GM18502 (cell line): ENCODE results near the gene PPM1D.
"Not testable (repeated sequence)": the region's sequence is repeated elsewhere in the genome, so short reads cannot be mapped to it uniquely, and the experiment has no call there.

Experiments
- ATAC-seq: cut with Tn5 transposase; IDR thresholded peaks from one replicate; pipeline ENCODE4 v1.9.1; 2021; ENCODE audit warnings: mild to moderate bottlenecking; ENCODE audit not compliant: unreplicated experiment, poor library complexity

Gene PPM1D

DNA sequence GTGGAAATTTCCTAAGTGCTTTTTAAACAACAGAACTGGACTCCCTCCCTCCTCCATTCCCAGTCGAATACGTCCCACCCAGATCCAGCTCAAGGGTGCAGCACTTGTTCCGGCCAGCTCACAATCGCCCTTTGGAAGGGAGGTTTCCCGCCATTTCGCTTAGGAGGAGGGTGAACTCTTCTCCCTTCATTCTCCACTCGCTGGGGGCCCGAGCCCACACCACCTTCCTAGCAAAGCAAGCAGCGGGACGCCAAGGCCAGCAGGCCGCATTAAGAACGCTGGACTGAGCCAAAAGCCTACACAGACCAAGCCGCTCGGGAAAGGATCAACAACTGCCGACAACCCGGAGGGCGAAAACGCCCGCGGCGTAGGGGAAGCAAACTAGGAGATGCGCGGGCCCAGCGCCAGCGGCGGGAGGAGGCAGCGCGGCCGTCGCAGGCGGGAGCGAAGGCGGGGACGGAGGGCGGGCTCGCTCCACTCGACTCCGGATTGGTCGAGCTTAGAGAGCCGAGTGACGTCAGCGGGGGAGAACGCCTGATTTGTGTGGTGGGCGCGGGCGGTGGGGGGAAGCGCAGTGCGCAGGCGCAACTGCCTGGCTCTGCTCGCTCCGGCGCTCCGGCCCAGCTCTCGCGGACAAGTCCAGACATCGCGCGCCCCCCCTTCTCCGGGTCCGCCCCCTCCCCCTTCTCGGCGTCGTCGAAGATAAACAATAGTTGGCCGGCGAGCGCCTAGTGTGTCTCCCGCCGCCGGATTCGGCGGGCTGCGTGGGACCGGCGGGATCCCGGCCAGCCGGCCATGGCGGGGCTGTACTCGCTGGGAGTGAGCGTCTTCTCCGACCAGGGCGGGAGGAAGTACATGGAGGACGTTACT, at the start of gene PPM1D:
Gene PPM1D (plus strand): TSS at position 574 of the 870 bp plus-strand sequence. CDS start 222 bp downstream, at position 796.
- ATAC-seq, result peak; percentile 93

DNA sequence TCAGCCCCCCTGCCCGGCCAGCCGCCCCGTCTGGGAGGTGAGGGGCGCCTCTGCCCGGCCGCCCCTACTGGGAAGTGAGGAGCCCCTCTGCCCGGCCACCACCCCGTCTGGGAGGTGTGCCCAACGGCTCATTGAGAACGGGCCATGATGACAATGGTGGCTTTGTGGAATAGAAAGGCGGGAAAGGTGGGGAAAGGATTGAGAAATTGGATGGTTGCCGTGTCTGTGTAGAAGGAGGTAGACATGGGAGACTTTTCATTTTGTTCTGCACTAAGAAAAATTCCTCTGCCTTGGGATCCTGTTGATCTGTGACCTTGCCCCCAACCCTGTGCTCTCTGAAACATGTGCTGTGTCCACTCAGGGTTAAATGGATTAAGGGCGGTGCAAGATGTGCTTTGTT, 47.7 kb upstream of the PPM1D start:
- ATAC-seq, result not testable (repeated sequence)

DNA sequence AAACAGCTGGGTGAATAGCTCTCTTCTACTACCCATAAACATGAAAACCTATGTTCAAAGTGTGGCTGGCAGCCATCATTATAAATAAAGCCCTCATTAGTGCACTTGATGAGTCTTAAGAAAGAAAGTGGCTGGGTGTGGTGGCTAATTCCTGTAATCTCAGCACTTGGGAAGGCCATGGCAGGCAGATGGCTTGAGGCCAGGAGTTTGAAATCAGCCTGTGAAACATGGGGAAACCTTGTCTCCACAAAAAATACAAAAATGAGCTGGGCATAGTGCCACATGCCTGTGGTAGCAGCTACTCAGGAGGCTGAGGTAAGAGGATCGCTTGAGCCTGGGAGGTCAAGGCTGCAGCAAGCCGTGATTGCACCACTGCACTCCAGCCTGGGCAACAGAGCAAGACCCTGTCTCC, 45.6 kb upstream of the PPM1D start:
- no peak for ATAC-seq

DNA sequence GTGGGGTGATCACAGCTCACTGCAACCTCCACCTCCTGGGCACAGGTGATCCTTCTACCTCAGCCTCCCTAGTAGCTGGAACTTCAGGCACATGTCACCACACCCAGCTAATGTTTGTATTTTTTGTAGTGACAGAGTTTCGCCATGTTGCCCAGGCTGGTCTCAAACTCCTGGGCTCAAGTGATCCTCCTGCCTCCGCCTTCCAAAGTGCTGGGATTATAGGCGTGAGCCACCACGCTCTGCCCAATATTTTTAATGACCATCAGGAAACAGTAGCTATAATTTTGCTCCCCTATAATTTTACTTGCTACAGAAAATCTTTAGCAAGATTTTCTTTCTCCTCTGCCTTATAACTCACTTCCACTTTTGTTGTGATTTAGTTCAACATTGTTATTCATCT, 44.2 kb upstream of the PPM1D start:
- ATAC-seq, result no peak

DNA sequence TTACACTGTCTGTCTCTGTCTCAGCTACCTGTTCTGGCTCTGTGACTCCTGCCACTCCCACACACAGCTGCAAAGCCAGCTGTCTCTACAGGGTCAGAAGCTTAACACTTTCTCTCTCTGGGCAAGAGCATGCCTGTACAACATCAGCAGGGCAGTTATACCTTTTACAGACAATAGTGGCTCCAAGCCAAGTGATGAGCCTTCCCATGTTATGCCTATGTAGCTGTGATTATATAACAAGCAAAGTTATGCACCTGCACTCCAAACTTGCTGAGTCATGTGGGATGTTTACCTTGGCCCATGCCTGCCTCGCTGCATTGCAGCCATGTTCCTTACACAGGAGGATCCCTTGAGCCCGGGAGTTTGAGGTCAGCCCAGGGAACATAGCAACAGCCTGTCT, 42.2 kb upstream of the PPM1D start:
- no peak for ATAC-seq

DNA sequence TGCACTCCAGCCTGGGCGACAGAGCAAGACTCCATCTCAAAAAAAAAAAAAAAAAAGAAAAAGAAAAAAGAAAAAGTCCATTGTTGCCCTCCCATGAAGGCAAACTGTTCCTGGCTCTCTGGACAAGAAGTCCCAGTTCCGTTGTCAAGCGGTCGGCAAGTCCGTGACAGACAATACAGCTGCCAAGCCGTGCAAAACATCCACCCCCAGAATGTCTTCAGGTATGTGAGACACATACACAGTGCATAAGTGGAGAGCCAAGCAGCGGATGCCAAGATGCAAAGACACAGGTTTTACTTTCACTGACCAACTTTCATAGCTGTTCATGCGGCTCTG, 40.4 kb upstream of the PPM1D start:
- ATAC-seq, result no peak

DNA sequence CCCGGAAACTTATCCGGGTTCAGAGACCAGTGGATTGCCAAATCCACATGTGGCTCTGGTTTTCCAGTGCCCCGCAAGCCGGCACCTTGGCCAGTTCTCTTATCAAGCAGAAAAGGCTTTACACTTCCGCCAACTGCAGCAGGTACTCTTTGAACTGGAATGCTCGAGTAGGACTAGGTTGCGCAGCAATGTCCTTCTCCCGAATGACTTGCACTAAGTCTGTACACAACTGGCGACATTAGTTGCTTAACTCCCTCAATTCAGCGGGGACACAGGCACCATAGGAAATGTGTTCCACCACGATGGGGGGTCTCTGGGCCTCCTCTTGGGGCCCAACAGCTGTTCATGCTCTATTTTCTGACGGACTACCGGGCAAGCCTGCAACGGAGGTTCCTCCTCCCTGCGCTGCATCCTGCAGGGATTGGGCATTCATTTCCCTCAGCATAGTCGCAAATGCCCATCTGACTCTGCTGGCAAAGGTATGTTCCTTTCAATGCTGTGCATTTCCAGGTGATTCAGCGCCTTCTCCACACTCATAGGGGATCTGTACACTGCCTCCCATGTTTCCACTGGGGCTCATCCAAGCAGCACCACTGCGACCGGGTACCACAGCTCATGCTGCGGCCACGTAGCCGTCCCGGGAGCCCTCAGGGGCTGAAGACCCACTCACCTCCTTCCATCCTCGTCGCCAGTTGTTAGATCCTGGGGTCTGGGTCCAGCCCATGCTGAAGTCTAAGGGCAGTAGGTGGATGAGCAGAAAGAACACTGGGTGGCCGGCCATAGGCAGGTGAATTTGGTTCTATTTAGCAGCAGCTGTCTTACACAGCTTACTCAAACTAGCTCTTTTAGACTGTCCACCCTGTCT, 39.8 kb upstream of the PPM1D start:
- ATAC-seq, result no peak

DNA sequence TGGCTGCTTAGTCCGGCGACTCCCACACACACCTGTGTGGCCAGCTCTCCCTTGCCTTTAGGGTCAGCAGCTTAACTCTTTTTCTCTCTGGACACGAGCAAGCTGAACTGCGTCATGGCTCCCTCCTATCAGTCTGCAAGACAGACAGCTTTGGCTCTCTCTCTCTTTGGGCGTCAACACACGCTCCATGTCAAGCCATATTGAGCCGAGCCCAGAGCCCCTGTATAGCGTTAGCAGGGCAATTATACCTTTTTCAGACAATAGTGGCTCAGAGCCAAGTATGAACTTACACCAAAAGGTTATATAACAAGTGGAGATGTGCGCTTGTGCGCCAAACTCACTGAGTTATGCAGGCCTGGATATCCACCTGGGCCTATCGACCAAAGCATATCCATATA, 39.1 kb upstream of the PPM1D start:
- ATAC-seq, result no peak

DNA sequence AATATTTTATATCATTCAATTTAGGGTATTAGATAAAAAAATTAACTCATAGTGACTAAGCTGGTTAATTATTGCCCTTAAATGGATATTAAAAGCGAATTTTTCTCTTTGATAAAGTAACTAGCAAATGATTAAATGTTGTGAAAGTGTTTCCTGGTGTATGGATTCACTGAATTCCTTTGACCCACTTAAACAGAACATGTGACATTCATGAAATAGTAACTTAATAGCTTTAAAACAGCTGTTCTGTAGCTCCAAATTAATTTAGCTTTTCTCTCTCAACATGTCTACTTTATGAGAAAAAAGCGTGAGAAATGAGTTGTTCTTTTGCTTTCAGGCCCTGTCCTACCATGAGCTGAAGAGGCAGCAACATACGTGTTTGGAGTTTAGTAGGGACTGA, 37.6 kb upstream of the PPM1D start:
- no peak for ATAC-seq

DNA sequence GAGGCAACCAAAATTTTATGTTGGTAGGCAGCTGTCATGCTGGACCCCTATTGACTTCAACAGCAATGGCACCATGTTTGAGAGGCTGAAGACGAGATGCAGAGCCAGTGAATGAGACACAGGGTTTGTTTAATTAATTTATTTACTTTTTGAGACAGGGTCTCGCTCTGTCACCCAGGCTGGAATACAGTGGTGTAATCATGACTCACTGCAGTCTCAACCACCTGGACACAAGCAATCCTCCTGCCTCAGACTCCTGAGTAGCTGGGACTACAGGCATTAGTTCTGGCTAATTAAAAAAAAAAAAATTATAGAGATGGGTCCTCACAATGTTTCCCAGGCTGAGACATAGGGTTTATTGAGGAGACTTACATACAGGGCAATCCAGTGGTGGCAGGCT, 36.2 kb upstream of the PPM1D start:
- ATAC-seq, result no peak

DNA sequence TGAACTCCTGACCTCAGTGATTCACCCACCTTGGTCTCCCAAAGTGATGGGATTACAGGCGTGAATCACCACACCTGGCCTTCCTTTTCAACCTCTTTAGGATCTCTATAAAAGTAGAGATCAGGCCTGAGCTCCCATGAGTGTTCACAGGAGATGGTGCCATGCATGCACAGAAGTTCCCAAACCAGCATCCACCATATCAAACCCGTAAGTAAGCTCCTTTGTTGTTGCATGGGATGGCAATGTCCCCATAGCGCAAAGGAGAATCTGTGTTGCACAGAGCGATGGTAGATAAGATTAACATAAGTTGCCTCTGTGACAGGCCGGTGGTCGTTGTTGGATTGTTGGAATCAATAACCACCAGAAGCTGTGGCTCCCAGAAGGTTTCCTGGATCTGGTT, 34.8 kb upstream of the PPM1D start:
- ATAC-seq, result no peak

DNA sequence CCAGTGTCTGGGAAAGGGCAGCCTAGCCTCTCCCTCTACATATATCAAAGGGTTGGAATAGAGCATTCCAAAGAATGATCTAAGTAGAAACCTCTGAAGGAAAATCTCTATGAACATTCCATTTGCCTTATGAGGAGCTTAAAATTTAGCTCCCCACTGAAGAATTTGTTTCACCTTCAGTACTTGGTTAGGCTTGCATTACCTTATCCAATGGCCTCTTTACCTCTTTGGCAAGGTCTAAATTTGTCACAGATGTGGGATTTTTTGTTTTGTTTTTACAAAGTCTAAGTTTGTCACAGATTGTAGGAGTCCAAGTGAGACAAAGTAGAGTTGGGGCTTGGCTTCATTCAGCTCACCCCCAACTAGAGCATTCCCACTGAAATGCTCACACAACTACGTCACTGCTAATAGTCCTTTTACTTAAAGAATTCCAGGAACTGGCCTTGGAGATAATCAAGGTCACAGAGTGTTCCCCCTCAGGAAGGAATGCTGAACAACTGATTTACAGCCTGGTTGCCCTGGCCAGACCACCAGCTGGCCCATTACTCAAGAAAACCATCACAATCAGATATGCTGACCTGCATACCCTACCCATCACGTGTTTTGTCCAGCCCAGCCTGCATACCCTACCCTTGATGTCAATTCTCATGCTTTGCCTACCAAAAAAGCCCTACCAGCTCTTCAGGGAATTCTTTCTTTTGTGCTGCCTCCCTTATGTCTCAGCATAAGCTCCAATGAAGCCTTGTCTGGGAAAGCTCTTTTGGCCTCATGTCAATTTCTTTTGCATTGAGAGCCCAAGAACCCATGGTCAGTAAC, 26.5 kb upstream of the PPM1D start:
- no peak for ATAC-seq

DNA sequence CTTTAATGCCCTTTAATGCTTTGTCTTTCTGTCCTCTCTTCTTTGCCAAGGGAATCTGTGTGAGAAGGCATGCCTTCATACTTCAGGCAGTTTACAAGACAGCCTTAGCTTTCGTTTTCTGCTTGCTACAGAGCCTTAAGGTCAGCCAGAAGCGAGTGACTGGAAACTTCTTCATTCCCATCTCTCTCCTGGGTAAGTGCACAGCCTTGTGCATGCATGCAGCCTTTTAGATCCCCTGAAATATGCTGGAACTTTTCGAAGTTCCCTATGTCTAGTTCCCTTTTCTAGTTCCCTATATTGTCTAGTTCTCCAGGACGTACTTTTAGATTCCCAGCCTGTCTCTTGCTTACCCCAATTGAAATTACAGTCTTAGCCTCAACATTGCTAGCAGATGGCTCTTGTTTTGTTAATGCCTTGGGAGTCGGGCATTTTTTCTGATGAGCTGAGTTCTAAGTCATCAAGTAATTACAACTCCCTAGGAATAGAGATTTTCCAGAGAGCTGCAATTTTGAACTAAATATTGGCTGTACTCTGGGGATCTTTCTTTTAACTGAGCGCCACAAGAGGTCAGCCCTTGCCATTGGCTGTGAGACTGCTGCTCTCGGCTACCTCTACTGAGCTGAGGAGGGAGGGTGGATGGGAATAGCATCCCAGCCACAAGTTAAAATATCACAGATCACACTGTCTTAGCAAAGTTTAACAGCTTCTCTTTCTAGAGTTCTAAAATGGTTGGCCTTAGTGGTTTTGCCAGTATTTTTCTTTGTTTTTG, 22.7 kb upstream of the PPM1D start:
- ATAC-seq, result no peak

DNA sequence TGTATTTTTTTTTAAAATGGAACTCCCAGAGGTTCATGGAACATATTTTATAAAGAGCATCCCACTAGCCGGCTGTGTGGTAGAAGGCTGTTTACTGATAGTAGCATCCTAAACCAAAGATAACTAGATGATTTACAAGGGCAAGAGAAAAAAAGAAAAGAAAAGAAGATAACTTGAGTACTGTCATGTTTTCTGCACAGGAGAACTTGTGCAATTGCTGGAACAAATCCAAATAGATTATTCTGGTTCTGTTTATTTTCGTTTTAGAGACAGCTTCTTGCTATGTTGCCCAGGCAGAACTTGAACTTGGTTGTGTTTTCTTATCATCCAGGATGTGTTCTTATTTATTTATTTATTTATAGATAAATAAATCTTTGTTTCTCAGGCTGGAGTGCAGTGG, 20.9 kb upstream of the PPM1D start:
- ATAC-seq, result no peak

DNA sequence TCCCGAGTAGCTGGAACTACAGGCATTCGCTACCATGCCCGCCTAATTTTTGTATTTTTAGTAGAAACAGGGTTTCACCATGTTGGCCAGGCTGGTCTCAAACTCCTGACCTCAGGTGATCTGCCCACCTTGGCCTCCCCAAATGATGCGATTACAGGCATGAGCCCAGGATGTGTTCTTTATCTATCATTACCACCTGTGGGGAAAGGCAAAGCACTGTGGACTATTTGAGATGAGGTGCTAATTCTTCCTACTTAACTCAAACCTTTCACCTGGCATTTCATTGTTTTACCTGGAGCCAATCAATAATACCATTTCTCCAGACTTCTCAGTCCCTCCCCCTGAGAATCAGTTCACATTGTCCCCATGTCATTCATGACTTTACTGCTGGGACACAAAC, 20.4 kb upstream of the PPM1D start:
- no peak for ATAC-seq

DNA sequence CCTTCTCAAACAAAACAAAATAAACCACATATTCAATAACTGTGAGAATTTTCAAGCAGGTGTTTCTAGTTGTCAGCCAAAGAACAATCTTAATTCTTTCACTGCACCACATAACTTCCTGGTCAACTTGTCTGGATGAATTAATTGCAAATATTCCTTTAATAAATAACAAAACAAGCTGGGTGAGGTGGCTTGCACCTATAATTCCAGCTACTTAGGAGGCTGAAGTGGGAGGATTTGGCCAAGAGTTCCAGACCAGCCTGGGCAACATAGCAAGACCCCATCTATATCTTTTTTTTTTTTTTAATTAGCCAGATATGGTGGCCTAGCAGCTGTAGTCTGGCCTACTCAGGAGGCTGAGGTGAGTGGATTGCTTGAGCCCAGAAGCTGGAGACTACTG, 17.0 kb upstream of the PPM1D start:
- no peak for ATAC-seq

DNA sequence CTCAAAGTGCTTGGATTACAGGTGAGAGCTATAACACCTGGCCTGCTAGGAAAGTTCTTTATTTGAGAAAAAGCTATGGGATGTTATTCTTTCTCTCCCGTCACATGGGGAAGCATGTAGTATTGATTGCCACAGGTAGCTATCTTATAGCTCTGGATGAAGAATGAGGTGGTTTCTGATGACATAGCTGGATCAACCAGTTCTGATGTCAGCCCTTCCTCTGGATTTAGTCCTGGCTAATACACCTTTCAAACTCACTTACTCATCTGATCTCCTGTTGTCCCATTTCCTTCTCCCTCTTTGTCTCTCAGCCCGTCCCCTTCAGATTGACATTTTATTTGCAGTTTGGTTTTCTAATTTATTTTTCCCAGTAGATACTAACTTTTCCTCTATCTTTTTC, 14.1 kb upstream of the PPM1D start:
- ATAC-seq, result no peak

DNA sequence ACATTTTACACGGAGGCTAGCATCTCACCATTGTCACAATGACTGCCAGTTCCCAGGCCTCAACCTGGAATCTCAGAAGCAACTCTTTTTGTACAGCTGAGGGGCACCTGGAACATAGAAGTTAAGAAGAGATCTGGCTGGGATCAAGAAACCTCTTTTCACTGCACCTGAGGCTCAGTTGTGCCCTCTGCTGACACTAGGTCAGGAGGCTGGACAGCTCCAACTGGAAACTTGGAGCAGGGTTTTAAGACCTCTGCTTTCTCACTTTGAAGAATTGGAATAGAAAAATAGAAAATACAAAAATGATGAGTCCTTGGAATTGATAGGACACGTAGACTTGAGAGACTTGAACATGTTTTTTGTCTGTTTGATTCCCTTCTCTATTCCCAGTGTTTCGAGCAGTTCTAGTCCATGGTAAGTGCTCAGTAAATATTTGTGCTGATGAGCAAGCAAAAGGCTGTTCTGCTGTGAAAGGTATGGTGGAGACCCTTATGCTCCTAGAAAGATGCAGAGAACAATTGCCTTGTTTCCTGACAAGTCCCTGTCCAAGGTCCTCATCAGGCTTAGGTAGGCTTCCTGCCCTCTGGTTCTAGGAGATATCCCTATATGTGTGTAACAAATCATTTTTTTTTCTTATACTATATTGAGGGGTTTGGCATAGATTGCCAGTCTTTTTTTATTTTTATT, 13.6 kb upstream of the PPM1D start:
- no peak for ATAC-seq

DNA sequence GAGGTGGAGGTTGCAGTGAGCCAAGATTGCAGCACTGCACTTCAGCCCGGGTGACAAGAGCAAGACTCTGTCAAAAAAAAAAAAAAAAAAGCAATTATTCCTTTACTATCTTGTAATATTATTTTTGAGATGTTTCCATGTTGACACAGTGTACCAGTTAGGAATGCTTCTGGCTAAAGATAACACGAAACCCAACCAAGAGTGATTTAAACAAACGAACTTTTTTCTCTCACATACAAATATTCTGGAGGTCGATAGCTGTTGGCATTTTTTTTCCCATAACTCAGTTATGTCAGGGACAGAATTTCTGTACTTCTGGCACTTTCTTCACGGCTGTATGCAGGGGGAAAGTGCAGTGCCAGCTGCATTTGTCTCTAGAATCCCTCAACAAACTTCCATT, 9.9 kb upstream of the PPM1D start:
- ATAC-seq, result no peak
